ENCODE results near the gene PERM1. TPM values are rescaled to one million over a fixed set of nuclear protein-coding genes. Genes with fewer than 3 reads are reported as not detected.

Gene PERM1
- total and polyA plus RNA-seq, 9 of the 15 experiments (the other 6 are each of a cell fraction or from before 2014, with no cell fraction given), result not detected

DNA sequence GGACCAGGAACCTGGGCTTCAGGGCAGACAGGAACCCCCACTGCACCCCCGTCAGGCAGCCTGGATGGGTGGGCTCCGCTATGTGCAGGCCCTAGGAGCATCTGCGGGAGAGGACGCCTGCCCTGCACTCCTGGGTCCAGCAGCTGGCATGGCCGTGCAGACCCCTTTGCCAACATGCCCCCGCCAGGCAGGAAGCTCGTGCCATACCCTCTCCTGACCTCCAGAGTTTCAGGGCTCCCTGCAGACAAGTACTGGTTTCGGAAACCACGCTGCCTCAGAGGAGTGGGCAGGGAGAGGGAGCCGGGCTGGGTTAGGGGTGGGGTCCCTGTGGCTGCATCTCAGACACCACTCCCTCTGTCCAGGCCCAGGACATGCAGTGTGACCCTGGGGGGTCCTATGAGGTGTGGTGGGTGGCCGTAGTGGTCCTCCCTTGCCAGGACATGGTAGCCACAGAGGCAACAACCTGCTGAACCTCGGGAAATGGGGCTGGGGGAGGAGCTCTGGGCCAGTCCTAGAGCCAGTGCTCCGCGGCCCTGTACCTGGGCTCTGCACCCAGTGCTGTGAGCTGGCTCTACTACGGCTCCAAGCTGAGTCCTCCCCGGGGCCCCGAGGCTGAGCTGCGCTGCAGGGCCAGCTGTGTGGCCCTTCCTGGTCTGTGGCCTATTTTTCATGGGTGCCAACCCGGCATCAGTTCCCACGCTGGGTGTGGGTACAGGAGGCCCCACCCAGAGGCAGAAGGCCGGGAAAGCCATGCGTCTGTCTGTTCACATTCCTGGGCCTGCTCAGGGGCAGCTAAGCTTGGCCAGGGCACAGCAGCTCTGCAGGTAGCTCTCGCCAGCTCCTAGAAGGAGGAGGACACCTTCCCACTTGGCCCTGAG lies 14.2 kb downstream of the PERM1 start:
- Histone ChIP-seq H3K4me1 (replicated peaks in 1 of 2; ENCODE audit: control insufficient read depth in 2 of 2, insufficient read depth in 2 of 2, low read length in 2 of 2) (peaks cover 14 to 70% of the 10 kb centered on the region in 2 experiments; a peak in 4 of 5 replicates), H3K9me3 (replicated peaks; ENCODE audit: control insufficient read depth, insufficient read depth, low read depth, low read length) (peaks cover 6% of the 10 kb centered on the region), H3K79me2 (ENCODE audit: control insufficient read depth, insufficient read depth, low read length) (no peaks in the 10 kb centered on the region), H3K36me3 (ENCODE audit: control insufficient read depth, insufficient read depth, low read length) (peaks cover 28% of the 10 kb centered on the region; the same call in 2 of the 3 replicates), H3K9me1 (ENCODE audit: control insufficient read depth, insufficient read depth, low read length) (no peaks in the 10 kb centered on the region), H3K4me3 (no peak overlapping the region; the same call in 1 of the 2 replicates), H3K27me3 (ENCODE audit: control insufficient read depth in 2 of 2, insufficient read depth in 2 of 2, low read length in 2 of 2) (peaks cover 0 to 10% of the 10 kb centered on the region in 2 experiments; a peak in 2 of 5 replicates), H3K9ac (ENCODE audit: insufficient read depth in 1 of 2, low read depth in 2 of 2, low read length in 2 of 2) (peak overlapping the region; percentile 29 to 64; a peak in 3 of 4 replicates), H2AFZ (ENCODE audit: low read depth, low read length) (peak overlapping the region; percentile 98; the same call in 1 of the 2 replicates), H3K4me2 (ENCODE audit: insufficient read depth, low read length) (peak overlapping the region; percentile 94; the same call in 1 of the 2 replicates), H4K20me1 (replicated peaks; ENCODE audit: control insufficient read depth, insufficient read depth, low read length) (no peaks in the 10 kb centered on the region), H3K27ac (ENCODE audit: extremely low read depth, low read depth, low read length) (no peak overlapping the region)
- intact Hi-C loops (cut with micrococcal nuclease), result no loop called here
- in situ Hi-C loops (cut with MboI), result no loop called here
- DNase-seq (ENCODE audit: extremely low read depth in 1 of 4, low spot score in 3 of 4), result no peak
- FAIRE-seq, result no peak
- TF ChIP-seq ZNF239 (CRISPR knock-in tag; IDR thresholded peaks at IDR 0.05) (no peak), ZNF780A (CRISPR knock-in tag; IDR thresholded peaks at IDR 0.05) (no peak), ZBTB7A (IDR thresholded peaks at IDR 0.05; ENCODE audit: borderline replicate concordance, control insufficient read depth, low read depth, low read length) (no peak), TFAM (CRISPR knock-in tag; conservative IDR thresholded peaks at IDR 0.05) (no peak), THRAP3 (IDR thresholded peaks at IDR 0.05; ENCODE audit: borderline replicate concordance) (no peak), POLR2AphosphoS2 (IDR thresholded peaks at IDR 0.05; ENCODE audit: low read length) (no peak), NR2F6 (CRISPR knock-in tag; IDR thresholded peaks at IDR 0.05) (no peak), MYC (IDR thresholded peaks at IDR 0.05; ENCODE audit: low read depth, low read length) (no peak), MYC (CRISPR knock-in tag; IDR thresholded peaks at IDR 0.05; ENCODE audit: borderline replicate concordance, low read depth) (no peak), ZNF75A (CRISPR knock-in tag; IDR thresholded peaks at IDR 0.05) (no peak), SMAD2 (IDR thresholded peaks at IDR 0.05; ENCODE audit: low read depth, low read length) (no peak), RFX5 (IDR thresholded peaks at IDR 0.05; ENCODE audit: low read depth, low read length) (no peak), NELFE (IDR thresholded peaks at IDR 0.05; ENCODE audit: insufficient read depth, insufficient read length) (no peak), POLR2A (conservative IDR thresholded peaks at IDR 0.05) (no peak)
- TF ChIP-seq, protein P1, sequence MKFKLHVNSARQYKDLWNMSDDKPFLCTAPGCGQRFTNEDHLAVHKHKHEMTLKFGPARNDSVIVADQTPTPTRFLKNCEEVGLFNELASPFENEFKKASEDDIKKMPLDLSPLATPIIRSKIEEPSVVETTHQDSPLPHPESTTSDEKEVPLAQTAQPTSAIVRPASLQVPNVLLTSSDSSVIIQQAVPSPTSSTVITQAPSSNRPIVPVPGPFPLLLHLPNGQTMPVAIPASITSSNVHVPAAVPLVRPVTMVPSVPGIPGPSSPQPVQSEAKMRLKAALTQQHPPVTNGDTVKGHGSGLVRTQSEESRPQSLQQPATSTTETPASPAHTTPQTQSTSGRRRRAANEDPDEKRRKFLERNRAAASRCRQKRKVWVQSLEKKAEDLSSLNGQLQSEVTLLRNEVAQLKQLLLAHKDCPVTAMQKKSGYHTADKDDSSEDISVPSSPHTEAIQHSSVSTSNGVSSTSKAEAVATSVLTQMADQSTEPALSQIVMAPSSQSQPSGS (CRISPR knock-in tag; IDR thresholded peaks at IDR 0.05), result no peak
- TF ChIP-seq, protein P2, sequence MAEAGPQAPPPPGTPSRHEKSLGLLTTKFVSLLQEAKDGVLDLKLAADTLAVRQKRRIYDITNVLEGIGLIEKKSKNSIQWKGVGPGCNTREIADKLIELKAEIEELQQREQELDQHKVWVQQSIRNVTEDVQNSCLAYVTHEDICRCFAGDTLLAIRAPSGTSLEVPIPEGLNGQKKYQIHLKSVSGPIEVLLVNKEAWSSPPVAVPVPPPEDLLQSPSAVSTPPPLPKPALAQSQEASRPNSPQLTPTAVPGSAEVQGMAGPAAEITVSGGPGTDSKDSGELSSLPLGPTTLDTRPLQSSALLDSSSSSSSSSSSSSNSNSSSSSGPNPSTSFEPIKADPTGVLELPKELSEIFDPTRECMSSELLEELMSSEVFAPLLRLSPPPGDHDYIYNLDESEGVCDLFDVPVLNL (CRISPR knock-in tag; IDR thresholded peaks at IDR 0.05; ENCODE audit: low read depth), result no peak
- TF ChIP-seq, protein P3, sequence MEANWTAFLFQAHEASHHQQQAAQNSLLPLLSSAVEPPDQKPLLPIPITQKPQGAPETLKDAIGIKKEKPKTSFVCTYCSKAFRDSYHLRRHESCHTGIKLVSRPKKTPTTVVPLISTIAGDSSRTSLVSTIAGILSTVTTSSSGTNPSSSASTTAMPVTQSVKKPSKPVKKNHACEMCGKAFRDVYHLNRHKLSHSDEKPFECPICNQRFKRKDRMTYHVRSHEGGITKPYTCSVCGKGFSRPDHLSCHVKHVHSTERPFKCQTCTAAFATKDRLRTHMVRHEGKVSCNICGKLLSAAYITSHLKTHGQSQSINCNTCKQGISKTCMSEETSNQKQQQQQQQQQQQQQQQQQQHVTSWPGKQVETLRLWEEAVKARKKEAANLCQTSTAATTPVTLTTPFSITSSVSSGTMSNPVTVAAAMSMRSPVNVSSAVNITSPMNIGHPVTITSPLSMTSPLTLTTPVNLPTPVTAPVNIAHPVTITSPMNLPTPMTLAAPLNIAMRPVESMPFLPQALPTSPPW (CRISPR knock-in tag; IDR thresholded peaks at IDR 0.05), result no peak
- ChIA-PET POLR2A (interaction anchor here (0.6 to 1.8 kb wide), 9 partner anchors 8 to 38 kb away, joined by 3 to 10 read pairs (median 3); no protein-coding TSS in a partner anchor), CTCF (ENCODE audit: low intra/inter-chr PET ratio) (no interaction called here)
- ATAC-seq, result no peak
- 75% methylated on average over 19 of the region's 23 CpGs for WGBS (ENCODE audit: insufficient coverage, low coverage, missing lambda C conversion rate)
- no TSS peak for BruUV-seq (replicated peaks)

All from K562 (cell line).